Activated naive CD8-positive, alpha-beta T cell treated with anti-CD3 and anti-CD28 coated beads for 36 hours (primary cell): ENCODE data around the gene SMIM9. TPM values are rescaled to one million over a fixed set of nuclear protein-coding genes. Genes with fewer than 3 reads are reported as not detected.
"Not testable (repeated sequence)": the region's sequence is repeated elsewhere in the genome, so short reads cannot be mapped to it uniquely, and the experiment has no call there.

ENCODE experiments used
- DNase-seq: peaks from one replicate; pipeline ENCODE4 v3.0.0; 2021
- H3K27ac Mint-ChIP-seq: one replicate; pipeline ENCODE4 v1.8.0; 2022; ENCODE audit warnings: mild to moderate bottlenecking, moderate library complexity, mixed read lengths
- H3K27me3 Mint-ChIP-seq: one replicate; pipeline ENCODE4 v1.8.0; 2022; ENCODE audit warnings: mild to moderate bottlenecking, mixed read lengths
- H3K36me3 Mint-ChIP-seq: one replicate; pipeline ENCODE4 v1.8.0; 2021; ENCODE audit warnings: mild to moderate bottlenecking, mixed read lengths
- H3K4me1 Mint-ChIP-seq: one replicate; pipeline ENCODE4 v1.8.0; 2021; ENCODE audit warnings: mixed read lengths
- H3K4me3 Mint-ChIP-seq: one replicate; pipeline ENCODE4 v1.8.0; 2022; ENCODE audit warnings: mild to moderate bottlenecking, moderate library complexity, mixed read lengths
- H3K9me3 Mint-ChIP-seq: one replicate; pipeline ENCODE4 v1.8.0; 2022; ENCODE audit warnings: mixed read lengths
- total RNA-seq, 2 experiments: library from RNA; stranded (reverse); gene quantifications; one replicate each; pipeline ENCODE4 v1.2.3, GENCODE V29; 2021

Gene SMIM9
- total RNA-seq, result not detected

DNA sequence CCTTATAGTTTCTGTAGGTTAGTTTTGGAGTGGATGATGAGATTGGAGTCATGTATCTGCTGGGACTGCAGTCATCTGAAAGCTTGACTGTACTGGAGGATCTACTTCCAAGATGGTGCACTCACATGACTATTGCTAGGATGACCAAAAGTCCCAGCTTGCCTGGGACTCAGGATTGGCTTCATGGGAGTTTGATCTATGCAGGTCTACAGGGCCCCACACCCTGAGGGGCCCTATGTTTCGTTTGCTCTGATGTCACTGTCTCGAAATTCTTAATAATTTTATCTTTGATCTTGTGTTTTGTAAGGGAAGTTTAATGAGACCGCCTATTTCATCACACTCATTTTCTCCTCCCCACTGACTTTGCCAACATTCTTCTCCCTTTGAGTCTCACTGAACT lies at the start of gene SMIM9:
TSS of gene SMIM9 (minus strand) at position 101 of the 400 bp plus-strand sequence. CDS start 3,806 bp downstream, outside the sequence.
- Mint-ChIP-seq H3K4me1 (peaks cover 5% of the 10 kb centered on the region), H3K9me3 (no peaks in the 10 kb centered on the region), H3K36me3 (no peaks in the 10 kb centered on the region), H3K4me3 (no peak within 1 kb of the TSS), H3K27ac (no peak within 1 kb of the TSS), H3K27me3 (peaks cover 5% of the 10 kb centered on the region)
- DNase-seq, result no peak

DNA sequence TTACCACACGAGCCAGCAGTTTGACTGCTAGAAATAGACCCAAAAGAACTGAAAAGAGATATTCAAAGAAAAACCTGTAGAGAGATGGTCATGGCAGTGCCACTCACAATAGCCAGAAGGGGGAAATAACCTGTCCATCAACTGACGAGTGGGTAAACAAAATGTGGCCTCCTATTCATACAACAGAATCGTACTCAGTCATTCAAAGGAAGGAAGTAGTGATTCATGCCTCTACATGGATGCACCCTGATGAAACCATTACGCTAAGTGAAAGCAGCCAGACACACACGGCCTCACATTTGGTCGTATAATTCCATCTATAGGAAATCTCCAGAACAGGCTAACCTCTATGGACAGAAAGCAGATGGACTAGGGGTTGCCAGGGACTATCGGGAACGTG lies 49.6 kb upstream of the SMIM9 start:
- not testable (repeated sequence) for H3K4me3 Mint-ChIP-seq, DNase-seq, H3K27ac Mint-ChIP-seq, H3K27me3 Mint-ChIP-seq, H3K4me1 Mint-ChIP-seq, H3K36me3 Mint-ChIP-seq, H3K9me3 Mint-ChIP-seq

DNA sequence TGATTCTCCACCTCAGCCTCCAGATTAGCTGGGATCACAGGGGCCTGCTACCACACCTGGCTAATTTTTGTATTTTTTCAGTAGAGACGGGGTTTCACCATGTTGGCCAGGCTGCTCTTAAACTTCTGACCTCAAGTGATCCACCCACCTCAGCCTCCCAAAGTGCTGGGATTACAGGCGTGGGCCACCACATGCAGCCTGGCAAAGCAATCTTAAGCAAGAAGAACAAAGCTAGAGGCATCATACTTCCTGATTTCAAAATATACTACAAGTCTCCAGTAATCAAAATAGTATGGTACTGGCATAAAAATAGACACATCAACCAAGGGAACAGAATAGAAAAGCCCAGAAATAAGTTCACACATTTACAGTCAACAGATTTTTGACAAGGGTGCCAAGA lies 38.9 kb upstream of the SMIM9 start:
- H3K27ac Mint-ChIP-seq, result no peak overlapping the region
- H3K36me3 Mint-ChIP-seq, result peaks cover 2% of the 10 kb centered on the region
- no peaks in the 10 kb centered on the region for H3K27me3 Mint-ChIP-seq
- peaks cover 10% of the 10 kb centered on the region for H3K9me3 Mint-ChIP-seq
- H3K4me3 Mint-ChIP-seq, result no peak overlapping the region
- no peak for DNase-seq
- no peaks in the 10 kb centered on the region for H3K4me1 Mint-ChIP-seq

DNA sequence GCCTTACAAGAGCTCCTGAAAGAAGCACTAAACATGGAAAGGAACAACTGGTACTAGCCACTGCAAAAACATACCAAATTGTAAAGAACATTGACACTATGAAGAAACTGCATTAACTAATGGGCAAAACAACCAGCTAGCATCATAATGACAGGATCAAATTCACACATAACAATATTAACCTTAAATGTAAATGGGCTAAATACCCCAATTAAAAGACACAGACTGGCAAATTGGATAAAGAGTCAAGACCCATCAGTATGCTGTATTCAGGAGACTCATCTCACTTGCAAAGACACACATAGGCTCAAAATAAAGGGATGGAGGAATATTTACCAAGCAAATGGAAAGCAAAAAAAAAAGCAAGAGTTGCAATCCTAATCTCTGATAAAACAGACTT lies 34.1 kb upstream of the SMIM9 start:
- not testable (repeated sequence) for H3K36me3 Mint-ChIP-seq, H3K27ac Mint-ChIP-seq, H3K4me3 Mint-ChIP-seq, H3K4me1 Mint-ChIP-seq, DNase-seq, H3K27me3 Mint-ChIP-seq
- peaks cover 13% of the 10 kb centered on the region for H3K9me3 Mint-ChIP-seq

DNA sequence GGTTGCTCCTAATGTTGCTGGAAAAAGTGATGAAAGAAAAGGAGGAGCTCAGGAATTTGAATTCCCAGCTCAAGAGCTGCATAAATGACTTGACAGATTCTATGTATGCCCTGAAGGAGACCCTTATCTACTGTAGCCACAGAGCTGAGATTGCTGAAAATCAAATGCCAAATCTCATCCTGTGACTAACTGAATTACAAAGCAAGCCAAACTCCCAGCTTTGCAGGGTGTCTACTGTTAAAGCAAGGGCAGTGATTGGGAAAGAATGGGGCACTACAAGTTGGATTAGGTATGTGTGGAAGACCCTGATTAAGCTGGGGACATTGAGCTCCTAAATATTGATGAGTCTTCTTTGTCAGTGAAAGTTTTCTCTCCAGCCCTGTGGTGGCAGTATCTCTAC lies 20.8 kb upstream of the SMIM9 start:
- Mint-ChIP-seq H3K4me1 (no peaks in the 10 kb centered on the region), H3K27me3 (no peaks in the 10 kb centered on the region), H3K36me3 (peaks cover 4% of the 10 kb centered on the region), H3K9me3 (no peaks in the 10 kb centered on the region), H3K4me3 (no peak overlapping the region), H3K27ac (no peak overlapping the region)
- DNase-seq, result no peak

DNA sequence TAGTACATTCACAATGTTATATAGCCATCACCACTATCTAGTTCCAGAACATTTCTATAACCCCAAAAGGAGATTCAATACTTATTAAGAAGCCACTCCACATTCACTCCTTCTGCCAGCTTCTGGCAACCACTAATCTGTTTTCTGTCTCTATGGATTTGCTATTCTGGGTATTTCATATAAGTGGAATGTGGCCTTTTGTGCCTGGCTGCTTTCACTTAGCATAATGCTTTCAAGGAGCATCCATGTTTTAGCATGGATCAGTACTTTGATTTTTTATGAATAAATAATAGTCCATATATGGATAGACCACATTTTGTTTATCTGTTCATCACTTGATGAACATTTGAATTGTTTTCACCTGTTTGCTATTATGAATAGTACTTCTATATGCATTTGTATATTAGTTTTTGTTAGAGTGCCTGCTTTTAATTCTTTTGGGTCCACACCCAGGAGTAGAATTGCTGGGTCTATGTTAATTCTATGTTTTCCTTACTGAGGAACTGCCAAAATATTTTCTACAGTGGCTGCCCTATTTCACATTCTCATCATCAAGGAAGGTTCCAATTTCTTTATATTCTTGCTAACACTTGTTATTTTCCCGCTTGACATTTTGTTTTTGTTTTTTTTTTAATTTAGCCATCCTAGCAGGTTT lies 16.6 kb upstream of the SMIM9 start:
- Mint-ChIP-seq H3K4me3 (no peak overlapping the region), H3K27me3 (no peaks in the 10 kb centered on the region), H3K4me1 (no peaks in the 10 kb centered on the region), H3K9me3 (no peaks in the 10 kb centered on the region), H3K36me3 (peaks cover 3% of the 10 kb centered on the region), H3K27ac (no peak overlapping the region)
- no peak for DNase-seq

DNA sequence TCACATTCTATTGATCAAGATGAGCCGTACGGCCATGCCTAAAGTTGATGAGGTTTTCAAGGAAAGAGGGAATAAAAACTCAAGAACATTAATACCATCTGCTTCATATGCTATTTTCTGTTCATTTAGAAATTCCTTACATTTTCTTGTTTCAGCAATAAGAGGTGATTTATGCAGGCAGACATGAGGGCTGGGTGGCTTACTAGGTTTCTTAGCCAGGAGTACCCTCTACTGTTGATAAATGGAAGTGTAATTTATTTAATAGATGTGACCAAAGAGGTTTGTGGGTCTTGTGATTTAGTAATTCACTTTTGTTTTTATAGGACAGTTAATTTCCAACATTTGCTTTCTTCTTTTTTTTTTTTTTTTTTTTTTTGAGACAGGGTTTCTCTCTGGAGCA lies 6.4 kb upstream of the SMIM9 start:
- H3K9me3 Mint-ChIP-seq, result no peaks in the 10 kb centered on the region
- no peaks in the 10 kb centered on the region for H3K27me3 Mint-ChIP-seq
- no peaks in the 10 kb centered on the region for H3K4me1 Mint-ChIP-seq
- H3K4me3 Mint-ChIP-seq, result no peak overlapping the region
- H3K36me3 Mint-ChIP-seq, result no peaks in the 10 kb centered on the region
- H3K27ac Mint-ChIP-seq, result no peak overlapping the region
- no peak for DNase-seq

DNA sequence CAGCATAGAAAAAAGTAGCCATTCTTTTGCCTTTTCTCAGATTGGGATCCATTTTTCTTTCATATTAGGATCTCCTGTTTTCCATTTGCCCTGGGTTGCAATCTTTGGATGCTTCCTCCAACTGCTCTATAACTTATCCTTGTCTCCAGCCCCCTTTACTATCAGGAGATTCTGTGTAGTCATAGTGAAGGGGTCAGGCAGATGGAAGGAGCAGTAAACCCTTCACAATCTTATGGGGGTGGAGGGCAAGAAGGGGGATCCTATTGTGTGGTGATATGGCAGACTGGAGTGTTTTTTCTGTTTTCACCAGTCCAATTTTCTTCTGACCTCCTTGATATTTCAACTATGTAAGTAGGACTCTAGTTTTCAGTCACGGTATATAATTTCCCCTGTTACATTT lies 1.7 kb upstream of the SMIM9 start:
- Mint-ChIP-seq H3K4me1 (no peaks in the 10 kb centered on the region), H3K4me3 (no peak overlapping the region), H3K36me3 (no peaks in the 10 kb centered on the region), H3K27me3 (no peaks in the 10 kb centered on the region), H3K27ac (no peak overlapping the region), H3K9me3 (no peaks in the 10 kb centered on the region)
- DNase-seq, result no peak

DNA sequence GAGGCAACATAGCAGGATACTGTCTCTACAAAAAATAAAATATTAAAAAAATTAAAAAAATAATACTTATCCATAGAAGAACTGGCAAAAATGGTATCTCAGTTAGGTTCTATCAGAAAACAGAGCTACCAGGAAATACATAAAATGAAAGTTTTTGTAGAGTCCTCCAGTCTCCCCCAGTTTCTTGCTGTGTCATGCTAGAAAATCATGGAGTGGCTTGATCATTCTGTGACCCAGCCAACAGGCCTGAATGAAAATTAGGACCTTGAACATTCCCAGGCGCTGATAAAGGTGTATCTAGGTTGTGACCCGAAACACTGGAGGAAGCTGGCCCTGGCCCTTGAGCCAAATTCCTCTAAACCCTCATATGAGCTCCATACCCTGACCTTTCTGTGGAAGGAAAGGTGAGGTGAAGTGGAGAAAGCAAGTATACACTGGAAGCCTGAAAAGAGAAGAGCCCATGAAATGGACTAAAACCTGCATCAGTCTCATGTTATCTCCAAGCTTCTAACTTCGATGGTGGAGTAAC lies 652 bp downstream of the SMIM9 start:
- peaks cover 5% of the 10 kb centered on the region for H3K27me3 Mint-ChIP-seq
- DNase-seq, result no peak
- no peaks in the 10 kb centered on the region for H3K9me3 Mint-ChIP-seq
- H3K4me1 Mint-ChIP-seq, result peaks cover 10% of the 10 kb centered on the region
- H3K4me3 Mint-ChIP-seq, result no peak overlapping the region
- no peaks in the 10 kb centered on the region for H3K36me3 Mint-ChIP-seq
- no peak overlapping the region for H3K27ac Mint-ChIP-seq

DNA sequence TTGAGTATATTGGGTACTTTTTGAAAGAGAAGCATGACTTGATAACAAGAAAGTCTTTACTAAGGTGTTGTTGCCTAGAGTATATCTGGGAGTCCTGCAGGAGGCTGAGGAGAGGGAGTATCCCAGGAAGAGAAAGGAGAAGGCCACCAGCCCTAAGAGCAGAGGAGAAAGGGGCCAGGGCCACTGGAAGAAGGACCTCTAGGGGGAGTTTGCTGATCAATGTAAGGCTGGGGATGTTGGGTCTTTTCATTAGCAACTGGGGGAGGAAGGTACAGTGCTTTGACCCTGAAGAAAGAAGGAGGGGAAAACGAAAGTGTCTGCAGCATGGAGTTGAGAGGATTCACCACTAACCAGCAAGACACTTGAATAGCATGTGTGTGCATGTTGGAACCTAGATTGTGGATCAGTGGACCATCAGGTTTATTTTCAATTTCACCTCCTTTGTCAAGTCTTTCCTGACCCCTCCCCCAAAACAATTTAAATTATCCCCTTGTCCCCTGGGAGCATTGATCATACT lies 4.5 kb downstream of the SMIM9 start:
- no peak overlapping the region for H3K4me3 Mint-ChIP-seq

DNA sequence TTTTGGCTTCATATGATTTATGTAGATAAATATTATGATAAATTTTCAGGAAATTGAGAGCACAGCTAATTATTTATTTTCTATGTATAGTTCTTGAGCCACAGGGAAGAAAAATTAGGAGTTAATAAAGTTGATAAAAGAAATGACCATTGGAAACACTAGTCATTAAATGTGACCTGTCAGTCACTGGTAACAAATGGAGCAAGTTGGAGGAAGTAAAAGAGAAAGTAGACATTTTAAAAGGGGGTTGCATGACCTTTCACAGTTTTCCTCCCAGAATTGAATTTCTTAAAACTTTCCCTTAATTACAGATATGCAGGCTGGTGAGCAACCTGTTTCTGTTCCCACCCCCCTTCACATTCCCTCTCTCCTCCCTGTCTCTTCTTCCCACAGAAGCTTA lies 5.3 kb downstream of the SMIM9 start:
- H3K27ac Mint-ChIP-seq, result peak overlapping the region; percentile 78
- no peaks in the 10 kb centered on the region for H3K9me3 Mint-ChIP-seq
- H3K4me1 Mint-ChIP-seq, result peaks cover 22% of the 10 kb centered on the region
- no peak for DNase-seq
- peaks cover 5% of the 10 kb centered on the region for H3K27me3 Mint-ChIP-seq
- no peaks in the 10 kb centered on the region for H3K36me3 Mint-ChIP-seq
- H3K4me3 Mint-ChIP-seq, result no peak overlapping the region

More for the DNA sequence above, 4.5 kb downstream of the SMIM9 start:
- Mint-ChIP-seq H3K9me3 (no peaks in the 10 kb centered on the region), H3K27me3 (peaks cover 5% of the 10 kb centered on the region), H3K36me3 (no peaks in the 10 kb centered on the region), H3K4me1 (peaks cover 22% of the 10 kb centered on the region), H3K27ac (no peak overlapping the region)
- no peak for DNase-seq

DNA sequence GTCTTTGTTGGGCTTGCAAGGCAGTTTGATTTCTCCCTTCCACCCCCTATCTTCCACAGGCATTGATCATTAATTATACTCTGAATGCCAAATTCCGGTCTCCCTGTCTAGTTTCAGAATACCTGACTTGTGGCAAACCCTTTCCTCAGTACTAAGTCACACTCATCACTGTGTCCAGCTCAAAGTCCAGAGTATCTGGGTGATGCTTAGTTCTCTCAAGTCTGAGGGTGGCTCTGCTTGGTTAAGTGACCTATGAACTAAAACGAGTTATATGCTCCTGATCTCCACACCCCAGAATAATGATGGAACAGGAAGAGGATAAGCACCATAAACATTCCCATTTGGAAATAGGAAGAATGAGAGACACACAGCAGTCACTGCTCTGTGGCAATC lies 6.5 kb downstream of the SMIM9 start:
- Mint-ChIP-seq H3K9me3 (no peaks in the 10 kb centered on the region), H3K4me3 (no peak overlapping the region), H3K27ac (peak overlapping the region; percentile 22)

DNA sequence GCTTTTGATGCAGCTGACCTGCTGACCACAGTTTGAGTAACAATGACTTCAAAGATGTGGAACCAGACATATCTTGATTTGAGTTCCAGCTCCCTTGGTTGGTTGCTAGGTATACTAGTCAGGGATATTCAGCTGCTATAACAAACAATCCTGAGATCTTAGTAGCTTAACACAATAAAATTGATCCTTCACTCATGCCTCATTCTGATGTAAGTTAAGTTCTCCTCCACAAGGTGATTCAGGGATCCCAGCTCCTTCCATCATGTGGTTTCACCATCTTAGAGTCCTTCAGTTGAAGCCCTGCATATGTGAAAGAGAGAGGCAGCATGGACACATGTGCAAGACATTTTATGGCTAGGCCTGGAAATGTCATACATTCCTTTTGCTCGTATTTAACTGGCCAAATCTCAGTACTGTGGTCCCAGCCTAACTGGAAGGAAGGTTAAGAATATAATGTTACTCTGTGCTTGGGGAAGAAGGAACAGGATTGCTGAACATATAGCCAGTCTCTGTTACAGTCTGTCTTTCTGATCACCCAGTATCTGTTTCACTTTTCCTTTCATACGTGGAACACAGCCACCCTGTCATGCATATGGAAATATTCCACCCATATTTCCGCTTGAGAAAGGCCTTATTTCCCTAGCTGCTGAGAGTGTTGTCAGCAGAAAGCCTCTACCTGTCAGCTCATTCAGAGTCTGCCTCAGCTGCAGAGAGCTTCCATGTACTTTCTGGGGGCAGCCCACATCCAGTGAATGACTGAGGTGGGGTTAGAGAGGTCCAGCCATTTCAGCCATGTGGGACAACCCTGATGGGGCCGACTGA lies 7.1 kb downstream of the SMIM9 start:
- DNase-seq, result no peak
- Mint-ChIP-seq H3K27ac (peak overlapping the region; percentile 22), H3K4me1 (peaks cover 22% of the 10 kb centered on the region), H3K36me3 (no peaks in the 10 kb centered on the region), H3K9me3 (no peaks in the 10 kb centered on the region), H3K27me3 (peaks cover 5% of the 10 kb centered on the region), H3K4me3 (no peak overlapping the region)

More for the DNA sequence above, 6.5 kb downstream of the SMIM9 start:
- Mint-ChIP-seq H3K27me3 (peaks cover 5% of the 10 kb centered on the region), H3K4me1 (peaks cover 22% of the 10 kb centered on the region), H3K36me3 (no peaks in the 10 kb centered on the region)
- no peak for DNase-seq

DNA sequence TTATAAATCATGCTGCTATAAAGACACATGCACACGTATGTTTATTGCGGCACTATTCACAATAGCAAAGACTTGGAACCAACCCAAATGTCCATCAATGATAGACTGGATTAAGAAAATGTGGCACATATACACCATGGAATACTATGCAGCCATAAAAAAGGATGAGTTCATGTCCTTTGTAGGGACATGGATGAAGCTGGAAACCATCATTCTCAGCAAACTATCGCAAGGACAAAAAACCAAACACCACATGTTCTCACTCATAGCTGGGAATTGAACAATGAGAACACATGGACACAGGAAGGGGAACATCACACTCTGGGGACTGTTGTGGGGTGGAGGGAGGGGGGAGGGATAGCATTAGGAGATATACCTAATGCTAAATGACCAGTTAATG lies 8.9 kb downstream of the SMIM9 start:
- H3K27ac Mint-ChIP-seq, H3K4me3 Mint-ChIP-seq, H3K27me3 Mint-ChIP-seq, H3K9me3 Mint-ChIP-seq, DNase-seq, H3K36me3 Mint-ChIP-seq: not testable (repeated sequence)
- H3K4me1 Mint-ChIP-seq, result peaks cover 22% of the 10 kb centered on the region

DNA sequence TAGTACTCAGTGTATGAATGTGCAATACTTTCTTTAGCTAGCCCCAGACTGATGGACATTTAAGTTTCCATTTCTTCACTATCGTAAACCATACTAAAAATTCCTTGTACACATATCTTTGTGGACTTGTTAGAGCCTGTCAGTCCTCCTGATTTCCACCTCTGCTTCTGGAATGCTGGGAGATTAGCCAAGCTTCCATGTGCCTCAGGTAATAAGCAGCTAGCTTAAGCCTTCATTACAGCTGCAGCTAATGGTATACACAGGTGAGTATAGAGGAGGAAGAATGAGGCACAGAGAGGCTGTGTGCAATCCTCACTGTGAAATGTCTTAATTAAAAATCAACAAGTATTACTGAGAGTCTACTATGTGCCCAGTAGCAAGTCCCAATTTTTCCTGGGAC lies 9.8 kb downstream of the SMIM9 start:
- H3K27ac Mint-ChIP-seq, result no peak overlapping the region
- H3K4me1 Mint-ChIP-seq, result peaks cover 18% of the 10 kb centered on the region
- no peaks in the 10 kb centered on the region for H3K9me3 Mint-ChIP-seq
- DNase-seq, result no peak
- H3K4me3 Mint-ChIP-seq, result no peak overlapping the region
- no peaks in the 10 kb centered on the region for H3K36me3 Mint-ChIP-seq
- peaks cover 5% of the 10 kb centered on the region for H3K27me3 Mint-ChIP-seq
